Measurements from ENCODE around the gene FBXO46.
"Not testable (repeated sequence)": the region's sequence is repeated elsewhere in the genome, so short reads cannot be mapped to it uniquely, and the experiment has no call there.

The FBXO46 gene

DNA sequence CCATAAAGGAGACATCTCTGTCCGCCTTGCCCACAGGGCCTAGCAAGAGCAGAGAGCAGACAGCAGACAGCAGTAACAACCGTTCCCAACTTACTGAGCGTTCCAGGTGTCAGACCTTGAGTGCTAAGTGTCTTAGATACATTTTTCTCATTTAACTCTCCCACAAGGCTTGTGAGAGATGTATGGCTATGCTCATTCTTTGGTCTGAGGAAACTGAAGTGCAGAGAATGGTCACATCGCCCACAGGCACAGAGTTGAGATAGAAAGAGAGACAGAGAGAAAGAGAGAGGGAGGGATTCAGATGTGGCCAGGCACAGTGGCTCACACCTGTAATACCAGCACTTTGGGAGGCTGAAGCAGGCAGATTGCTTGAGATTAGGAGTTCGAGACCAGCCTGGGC is 16.8 kb upstream of the FBXO46 start:
- no peak overlapping the region for H3K4me3 ChIP-seq (ENCODE audit: low read depth in 1 of 2, low read length in 2 of 2)

DNA sequence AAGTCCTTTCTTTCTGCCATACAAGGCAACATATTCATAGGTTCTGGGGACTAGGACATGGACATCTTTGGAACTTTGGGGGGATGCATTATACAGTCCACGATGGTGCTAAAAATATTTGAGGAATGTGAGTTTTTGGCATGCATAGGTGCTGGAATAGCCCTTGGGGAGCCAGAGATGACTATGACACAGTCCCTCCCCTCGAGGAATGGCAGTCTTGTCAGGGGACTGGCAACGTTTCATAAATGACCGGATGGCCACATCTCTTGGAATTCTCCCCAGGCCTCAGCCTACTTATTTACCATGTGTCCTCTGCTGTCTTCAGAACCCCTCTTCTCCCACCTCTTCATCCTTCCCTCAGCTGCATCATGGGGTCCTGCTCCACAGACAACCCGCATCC is 16.2 kb upstream of the FBXO46 start:
- Histone ChIP-seq H3K36me3 (ENCODE audit: insufficient read depth, low read length) (no peaks in the 10 kb centered on the region), H3K4me1 (ENCODE audit: insufficient read depth, low read length) (no peaks in the 10 kb centered on the region), H3K27ac (ENCODE audit: low read depth, low read length) (no peak overlapping the region), H3K9ac (ENCODE audit: low read length) (no peak overlapping the region), H3K27me3 (ENCODE audit: control insufficient read depth in 1 of 2, insufficient read depth in 2 of 2, low read length in 2 of 2) (peaks cover 0 to 3% of the 10 kb centered on the region in 2 donors), H3K4me3 (ENCODE audit: low read depth in 1 of 2, low read length in 2 of 2) (no peak overlapping the region), H3K9me3 (ENCODE audit: low read length) (no peaks in the 10 kb centered on the region)

More for the DNA sequence above, 16.8 kb upstream of the FBXO46 start:
- Histone ChIP-seq H3K4me1 (ENCODE audit: insufficient read depth, low read length) (no peaks in the 10 kb centered on the region), H3K36me3 (ENCODE audit: insufficient read depth, low read length) (no peaks in the 10 kb centered on the region), H3K27ac (ENCODE audit: low read depth, low read length) (no peak overlapping the region), H3K9me3 (ENCODE audit: low read length) (no peaks in the 10 kb centered on the region), H3K27me3 (ENCODE audit: control insufficient read depth in 1 of 2, insufficient read depth in 2 of 2, low read length in 2 of 2) (peaks cover 0 to 3% of the 10 kb centered on the region in 2 donors), H3K9ac (ENCODE audit: low read length) (no peak overlapping the region)

DNA sequence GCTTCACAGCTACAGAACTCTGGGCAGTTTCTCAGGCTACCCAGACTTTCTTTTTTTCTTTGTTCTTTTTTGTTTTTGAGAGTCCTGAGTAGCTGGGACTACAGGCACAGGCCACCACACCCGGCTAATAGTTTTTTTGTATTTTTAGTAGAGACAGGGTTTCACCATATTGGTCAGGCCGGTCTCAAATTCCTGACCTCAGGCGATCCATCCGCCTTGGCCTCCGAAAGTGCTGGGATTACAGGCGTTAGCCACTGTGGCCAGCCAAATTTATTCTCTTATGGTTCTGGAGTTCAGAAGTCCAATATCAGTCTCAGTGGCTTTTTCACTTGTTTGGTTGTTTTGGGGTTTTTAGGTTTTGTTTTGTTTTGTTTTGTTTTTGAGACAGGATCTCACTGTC is 14.9 kb upstream of the FBXO46 start:
- H3K9me3 ChIP-seq (ENCODE audit: low read length), result no peaks in the 10 kb centered on the region
- H3K4me3 ChIP-seq (ENCODE audit: low read depth in 1 of 2, low read length in 2 of 2), result no peak overlapping the region
- H3K27me3 ChIP-seq (ENCODE audit: control insufficient read depth in 1 of 2, insufficient read depth in 2 of 2, low read length in 2 of 2), result peaks cover 0 to 3% of the 10 kb centered on the region in 2 donors
- no peak overlapping the region for H3K27ac ChIP-seq (ENCODE audit: low read depth, low read length)
- H3K4me1 ChIP-seq (ENCODE audit: insufficient read depth, low read length), result no peaks in the 10 kb centered on the region
- H3K9ac ChIP-seq (ENCODE audit: low read length), result no peak overlapping the region
- no peaks in the 10 kb centered on the region for H3K36me3 ChIP-seq (ENCODE audit: insufficient read depth, low read length)

DNA sequence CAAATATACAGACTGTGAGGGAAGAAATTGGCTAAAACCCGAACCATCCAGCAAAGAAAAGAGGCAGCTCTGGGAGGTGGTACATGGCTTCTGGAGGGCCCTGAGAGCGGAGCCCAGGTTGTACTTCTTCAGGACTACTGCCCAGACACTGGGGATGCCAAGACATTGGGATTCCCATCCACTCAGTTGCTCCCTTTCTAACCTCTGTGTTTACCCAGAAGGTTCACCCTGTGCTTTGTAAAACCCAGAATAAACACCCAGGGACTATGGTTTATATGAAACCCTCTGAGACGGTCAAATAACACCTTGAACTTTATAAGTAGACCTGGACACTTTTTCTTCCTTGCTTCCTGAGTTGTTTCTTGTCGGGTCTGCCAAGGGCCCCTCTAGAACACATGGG is 12.3 kb upstream of the FBXO46 start:
- Histone ChIP-seq H3K36me3 (ENCODE audit: insufficient read depth, low read length) (no peaks in the 10 kb centered on the region), H3K9ac (ENCODE audit: low read length) (no peak overlapping the region), H3K4me1 (ENCODE audit: insufficient read depth, low read length) (no peaks in the 10 kb centered on the region), H3K27me3 (ENCODE audit: control insufficient read depth in 1 of 2, insufficient read depth in 2 of 2, low read length in 2 of 2) (peaks cover 0 to 3% of the 10 kb centered on the region in 2 donors), H3K9me3 (ENCODE audit: low read length) (no peaks in the 10 kb centered on the region), H3K4me3 (ENCODE audit: low read depth in 1 of 2, low read length in 2 of 2) (no peak overlapping the region), H3K27ac (ENCODE audit: low read depth, low read length) (no peak overlapping the region)

DNA sequence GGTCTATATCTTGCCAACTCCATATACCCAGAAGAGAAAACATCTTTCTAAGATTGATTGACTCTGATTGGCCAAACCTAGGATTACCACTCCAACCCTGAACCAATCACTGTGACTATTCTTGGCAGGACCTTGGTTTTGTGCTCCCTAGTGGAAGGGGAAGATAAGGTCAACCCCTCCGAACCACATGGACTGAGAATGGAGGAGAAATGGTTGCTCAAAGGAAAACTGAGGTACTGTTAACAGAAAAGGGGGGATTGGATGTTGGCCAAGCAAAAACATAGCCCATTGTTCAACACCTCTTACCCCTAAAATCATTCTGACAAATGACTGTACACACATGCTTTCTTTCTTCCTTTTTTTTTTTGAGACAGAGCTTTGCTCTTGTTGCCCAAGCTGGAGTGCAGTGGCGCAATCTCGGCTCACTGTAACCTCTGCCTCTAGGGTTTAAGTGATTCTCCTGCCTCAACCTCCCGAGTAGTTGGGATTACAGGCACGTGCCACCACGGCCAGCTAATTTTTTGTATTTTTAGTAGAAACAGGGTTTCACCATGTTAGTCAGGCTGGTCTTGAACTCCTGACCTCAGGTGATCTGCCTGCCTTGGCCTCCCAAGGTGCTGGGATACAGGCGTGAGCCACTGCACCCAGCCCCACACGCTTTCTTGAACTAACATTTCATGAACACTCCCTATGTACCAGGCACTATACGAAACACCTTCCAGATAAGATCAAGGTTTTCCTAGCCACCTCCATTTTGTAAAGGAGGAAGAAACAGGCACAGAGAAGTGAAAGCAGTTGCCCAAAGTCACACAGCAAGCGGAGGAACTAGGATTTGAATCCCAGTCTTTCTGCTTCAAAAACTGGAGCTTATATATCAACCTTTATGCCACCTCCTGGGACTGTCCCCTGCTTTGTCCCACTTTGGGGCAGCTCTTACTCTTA is 9.1 kb upstream of the FBXO46 start:
- Histone ChIP-seq H3K27ac (ENCODE audit: low read depth, low read length) (no peak overlapping the region), H3K4me1 (ENCODE audit: insufficient read depth, low read length) (no peaks in the 10 kb centered on the region), H3K27me3 (ENCODE audit: control insufficient read depth in 1 of 2, insufficient read depth in 2 of 2, low read length in 2 of 2) (no peaks in the 10 kb centered on the region), H3K4me3 (ENCODE audit: low read depth in 1 of 2, low read length in 2 of 2) (no peak overlapping the region), H3K36me3 (ENCODE audit: insufficient read depth, low read length) (no peaks in the 10 kb centered on the region), H3K9me3 (ENCODE audit: low read length) (no peaks in the 10 kb centered on the region), H3K9ac (ENCODE audit: low read length) (no peak overlapping the region)

DNA sequence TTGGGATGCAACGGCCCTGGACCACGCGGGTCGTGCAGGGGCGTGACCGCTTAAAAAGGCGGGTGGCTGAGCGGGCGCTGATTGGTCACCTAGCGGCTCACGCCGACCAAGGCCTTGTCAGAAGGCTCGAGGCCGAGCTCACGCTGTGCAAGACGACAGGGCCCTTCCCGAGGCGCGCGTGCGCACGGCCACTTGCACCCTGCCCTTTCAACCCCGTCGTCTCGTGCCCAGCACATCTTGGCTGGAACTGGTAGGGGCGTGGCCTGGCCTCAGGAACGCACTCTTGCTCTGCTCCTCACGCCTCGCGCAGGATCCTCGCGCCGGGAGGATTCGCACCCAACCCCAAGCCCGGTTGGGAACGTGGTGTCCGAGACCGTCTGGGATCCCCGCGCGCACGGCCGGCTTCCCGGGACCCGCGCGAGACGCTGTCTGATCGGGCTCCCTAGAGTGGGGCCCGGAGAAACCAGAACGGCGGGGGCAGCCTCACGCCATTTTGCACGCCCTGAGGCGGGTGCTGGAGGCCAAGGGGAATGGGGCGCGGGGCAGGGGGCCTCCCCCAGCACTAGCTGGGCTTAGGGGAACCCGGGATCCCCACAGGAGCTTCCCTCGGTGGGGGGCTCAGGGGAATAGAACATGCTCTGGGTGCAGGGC is 2.6 kb upstream of the FBXO46 start, which contains the start of gene MEIOSIN:
TSS of gene MEIOSIN (plus strand) at position 280 of the 651 bp plus-strand sequence. CDS start 1,938 bp downstream, outside the sequence.
- Histone ChIP-seq H3K27me3 (ENCODE audit: control insufficient read depth in 1 of 2, insufficient read depth in 2 of 2, low read length in 2 of 2) (no peaks in the 10 kb centered on the region), H3K27ac (ENCODE audit: low read depth, low read length) (no peak within 1 kb of the TSS), H3K36me3 (ENCODE audit: insufficient read depth, low read length) (no peaks in the 10 kb centered on the region), H3K9me3 (ENCODE audit: low read length) (no peaks in the 10 kb centered on the region), H3K9ac (ENCODE audit: low read length) (no peak within 1 kb of the TSS), H3K4me1 (ENCODE audit: insufficient read depth, low read length) (peaks cover 11% of the 10 kb centered on the region), H3K4me3 (ENCODE audit: low read depth in 1 of 2, low read length in 2 of 2) (no peak within 1 kb of the TSS)

DNA sequence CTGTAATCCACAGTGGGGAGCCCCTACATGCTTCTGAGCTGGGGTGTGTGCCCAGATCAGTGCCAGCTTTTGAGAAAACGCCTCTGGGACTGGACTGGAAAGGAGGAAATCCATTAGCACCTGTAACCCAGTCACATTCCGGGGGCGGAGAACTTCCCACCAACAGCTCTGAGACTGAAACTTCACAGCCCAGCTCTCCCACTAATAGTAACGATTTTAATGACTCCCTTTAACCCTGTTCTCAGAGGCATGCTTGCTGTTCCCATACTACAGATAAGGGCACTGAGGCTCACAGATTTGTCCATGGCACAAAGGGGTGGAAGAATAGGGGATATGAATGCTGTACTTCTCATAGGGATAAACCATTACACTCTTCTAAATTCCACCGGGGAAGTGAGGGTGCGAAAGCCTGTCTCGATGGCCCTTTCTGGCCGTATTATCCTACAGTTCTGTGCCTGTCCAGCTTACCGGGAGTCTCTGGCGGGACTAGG is 851 bp downstream of the FBXO46 start:
- no peaks in the 10 kb centered on the region for H3K9me3 ChIP-seq (ENCODE audit: low read length)
- H3K27ac ChIP-seq (ENCODE audit: low read depth, low read length), result peak overlapping the region; percentile 50
- no peaks in the 10 kb centered on the region for H3K36me3 ChIP-seq (ENCODE audit: insufficient read depth, low read length)
- peaks cover 11% of the 10 kb centered on the region for H3K4me1 ChIP-seq (ENCODE audit: insufficient read depth, low read length)
- no peaks in the 10 kb centered on the region for H3K27me3 ChIP-seq (ENCODE audit: control insufficient read depth in 1 of 2, insufficient read depth in 2 of 2, low read length in 2 of 2)
- H3K9ac ChIP-seq (ENCODE audit: low read length), result peak overlapping the region; percentile 97
- H3K4me3 ChIP-seq (ENCODE audit: low read depth in 1 of 2, low read length in 2 of 2), result peak overlapping the region; percentile 59 to 91

DNA sequence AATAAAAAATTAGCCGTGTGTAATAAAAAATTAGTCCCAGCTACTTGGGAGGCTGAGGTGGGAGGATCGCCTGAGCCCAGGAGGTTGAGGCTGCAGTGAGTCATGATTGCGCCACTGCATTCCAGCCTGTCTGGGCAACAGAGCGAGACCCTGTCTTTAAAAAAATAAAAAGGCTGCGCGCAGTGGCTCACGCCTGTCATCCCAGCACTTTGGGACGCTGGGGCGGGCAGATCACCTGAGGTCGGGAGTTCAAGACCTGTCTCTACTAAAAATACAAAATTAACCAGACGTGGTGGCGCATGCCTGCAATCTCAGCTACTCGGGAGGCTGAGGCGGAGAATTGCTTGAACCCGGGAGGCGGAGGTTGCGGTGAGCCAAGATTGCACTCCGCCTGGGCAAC is 2.0 kb downstream of the FBXO46 start:
- not testable (repeated sequence) for H3K9ac ChIP-seq (ENCODE audit: low read length); H3K9me3 ChIP-seq (ENCODE audit: low read length); H3K36me3 ChIP-seq (ENCODE audit: insufficient read depth, low read length); H3K27ac ChIP-seq (ENCODE audit: low read depth, low read length); H3K4me3 ChIP-seq (ENCODE audit: low read depth in 1 of 2, low read length in 2 of 2); H3K27me3 ChIP-seq (ENCODE audit: control insufficient read depth in 1 of 2, insufficient read depth in 2 of 2, low read length in 2 of 2)
- H3K4me1 ChIP-seq (ENCODE audit: insufficient read depth, low read length), result peaks cover 11% of the 10 kb centered on the region

DNA sequence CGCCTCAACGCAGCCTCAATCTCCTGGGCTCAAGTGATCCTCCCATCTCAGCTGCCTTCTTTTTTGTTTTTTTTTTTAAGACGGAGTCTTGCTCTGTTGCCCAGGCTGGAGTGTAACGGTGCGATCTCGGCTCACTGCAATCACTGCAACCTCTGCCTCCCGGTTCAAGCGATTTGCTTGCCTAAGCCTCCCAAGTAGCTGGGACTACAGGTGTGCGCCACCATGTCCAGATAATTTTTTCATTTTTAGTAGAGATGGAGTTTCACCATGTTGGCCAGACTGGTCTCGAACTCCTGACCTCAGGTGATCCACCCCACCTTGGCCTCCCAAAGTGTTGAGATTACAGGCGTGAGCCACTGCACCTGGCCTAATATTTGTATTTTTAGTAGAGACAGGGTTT is 10.6 kb downstream of the FBXO46 start:
- H3K9me3 ChIP-seq (ENCODE audit: low read length); H3K27me3 ChIP-seq (ENCODE audit: control insufficient read depth in 1 of 2, insufficient read depth in 2 of 2, low read length in 2 of 2); H3K27ac ChIP-seq (ENCODE audit: low read depth, low read length); H3K9ac ChIP-seq (ENCODE audit: low read length); H3K4me1 ChIP-seq (ENCODE audit: insufficient read depth, low read length); H3K36me3 ChIP-seq (ENCODE audit: insufficient read depth, low read length); H3K4me3 ChIP-seq (ENCODE audit: low read depth in 1 of 2, low read length in 2 of 2): not testable (repeated sequence)

DNA sequence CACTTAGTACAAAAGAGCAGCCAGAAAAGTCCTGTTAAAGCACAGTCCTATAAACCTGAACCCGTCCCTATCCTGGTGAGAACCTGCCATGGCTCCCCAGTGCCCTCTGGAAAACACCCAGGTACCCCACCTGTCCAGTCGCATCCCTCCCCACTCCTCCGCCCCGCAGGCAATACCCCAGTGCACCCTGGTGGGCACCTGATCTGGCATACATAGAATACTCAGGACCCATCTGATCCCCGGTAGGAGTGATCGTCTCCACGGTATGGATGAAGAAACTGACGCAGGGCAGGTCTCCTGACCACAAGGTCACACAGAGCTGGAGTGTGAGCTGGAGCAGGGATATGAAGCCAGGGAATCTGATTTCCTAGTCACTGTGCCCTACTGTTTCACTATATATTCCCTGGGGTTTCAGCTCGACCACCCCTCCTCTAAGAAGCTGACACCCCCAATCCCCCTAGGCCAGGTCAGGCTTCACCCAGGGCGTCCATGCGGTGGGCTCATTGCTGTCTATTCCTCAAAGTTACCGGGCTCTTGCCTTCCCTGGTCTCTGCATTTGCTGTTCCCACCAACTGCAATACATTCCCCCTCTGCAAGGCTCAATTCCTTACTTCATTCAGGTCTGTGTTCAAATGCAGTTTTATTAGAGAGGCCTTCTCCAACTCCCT is 12.6 kb downstream of the FBXO46 start:
- peak overlapping the region; percentile 74 for H3K27ac ChIP-seq (ENCODE audit: low read depth, low read length)
- H3K9ac ChIP-seq (ENCODE audit: low read length), result peak overlapping the region; percentile 90
- peak overlapping the region; percentile 22 to 99 for H3K4me3 ChIP-seq (ENCODE audit: low read depth in 1 of 2, low read length in 2 of 2)
- H3K4me1 ChIP-seq (ENCODE audit: insufficient read depth, low read length), result peaks cover 9% of the 10 kb centered on the region
- H3K27me3 ChIP-seq (ENCODE audit: control insufficient read depth in 1 of 2, insufficient read depth in 2 of 2, low read length in 2 of 2), result no peaks in the 10 kb centered on the region
- H3K9me3 ChIP-seq (ENCODE audit: low read length), result no peaks in the 10 kb centered on the region
- H3K36me3 ChIP-seq (ENCODE audit: insufficient read depth, low read length), result no peaks in the 10 kb centered on the region
